RWPE2 (cell line): ENCODE data around the gene FAM118B.
"Not testable (repeated sequence)": the region's sequence is repeated elsewhere in the genome, so short reads cannot be mapped to it uniquely, and the experiment has no call there.

ENCODE experiments used
- ATAC-seq: fragments of 200-7000 bp; cut with Tn5 transposase; 3 replicates; pipeline ENCODE4 v1.9.1; 2021; ENCODE audit warnings: low read depth
- DNase-seq: peaks from one replicate; pipeline ENCODE4 v3.0.0-alpha.2; 2020; ENCODE audit warnings: low spot score
- H3K27ac ChIP-seq: fragments of 450-650 bp; 2 replicates; pipeline ENCODE4 v1.5.1; 2017; ENCODE audit warnings: mild to moderate bottlenecking; ENCODE audit not compliant: poor library complexity, severe bottlenecking
- H3K27me3 ChIP-seq: fragments of 250-450 bp; sonication (Bioruptor Pico); 2 replicates; pipeline ENCODE4 v1.5.1; 2021; ENCODE audit warnings: mild to moderate bottlenecking, moderate library complexity; ENCODE audit not compliant: insufficient read depth, poor library complexity, severe bottlenecking
- H3K36me3 ChIP-seq: fragments of 250-450 bp; sonication (Bioruptor Pico); 2 replicates; pipeline ENCODE4 v1.5.1; 2020; ENCODE audit warnings: low read depth, mild to moderate bottlenecking, moderate library complexity
- H3K4me1 ChIP-seq: fragments of 250-450 bp; sonication (Bioruptor Pico); 2 replicates; pipeline ENCODE4 v1.5.1; 2021; ENCODE audit warnings: mild to moderate bottlenecking, moderate library complexity; ENCODE audit not compliant: insufficient read depth, poor library complexity, severe bottlenecking
- H3K4me3 ChIP-seq: fragments of 250-450 bp; sonication (Bioruptor Pico); 2 replicates; pipeline ENCODE4 v1.5.1; 2021; ENCODE audit warnings: mild to moderate bottlenecking, moderate library complexity; ENCODE audit not compliant: severe bottlenecking
- H3K9me3 ChIP-seq: fragments of 250-450 bp; sonication (Bioruptor Pico); 2 replicates; pipeline ENCODE4 v1.5.1; 2021; ENCODE audit warnings: mild to moderate bottlenecking, moderate library complexity; ENCODE audit not compliant: severe bottlenecking
- TF ChIP-seq, protein P1 (sequence below): fragments of 450-650 bp; IDR thresholded peaks from one replicate; pipeline ENCODE4 v1.5.1; 2017; ENCODE audit warnings: mild to moderate bottlenecking, moderate library complexity; ENCODE audit not compliant: poor library complexity, severe bottlenecking

The FAM118B gene

DNA sequence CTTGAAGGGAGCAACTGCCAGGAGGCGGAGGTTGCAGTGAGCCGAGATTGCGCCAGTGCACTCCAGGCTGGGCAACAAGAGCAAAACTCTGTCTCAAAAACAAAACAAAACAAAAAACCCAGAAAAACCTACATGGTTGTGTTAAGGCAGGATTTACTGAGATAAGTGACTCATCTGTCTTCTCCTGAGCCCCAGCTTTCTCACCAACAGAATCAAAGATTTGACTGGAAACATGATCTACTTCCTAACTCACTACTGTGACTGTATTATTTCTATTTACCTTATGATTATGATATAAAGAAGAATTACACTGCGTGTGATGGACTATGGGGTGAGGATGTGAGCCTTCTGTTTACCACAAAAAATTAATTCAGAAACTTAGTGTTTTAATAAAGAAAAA, 21.8 kb downstream of the FAM118B start:
- no peaks in the 10 kb centered on the region for H3K9me3 ChIP-seq
- no peak for ATAC-seq
- H3K27me3 ChIP-seq, result no peaks in the 10 kb centered on the region
- TF ChIP-seq, protein P1, sequence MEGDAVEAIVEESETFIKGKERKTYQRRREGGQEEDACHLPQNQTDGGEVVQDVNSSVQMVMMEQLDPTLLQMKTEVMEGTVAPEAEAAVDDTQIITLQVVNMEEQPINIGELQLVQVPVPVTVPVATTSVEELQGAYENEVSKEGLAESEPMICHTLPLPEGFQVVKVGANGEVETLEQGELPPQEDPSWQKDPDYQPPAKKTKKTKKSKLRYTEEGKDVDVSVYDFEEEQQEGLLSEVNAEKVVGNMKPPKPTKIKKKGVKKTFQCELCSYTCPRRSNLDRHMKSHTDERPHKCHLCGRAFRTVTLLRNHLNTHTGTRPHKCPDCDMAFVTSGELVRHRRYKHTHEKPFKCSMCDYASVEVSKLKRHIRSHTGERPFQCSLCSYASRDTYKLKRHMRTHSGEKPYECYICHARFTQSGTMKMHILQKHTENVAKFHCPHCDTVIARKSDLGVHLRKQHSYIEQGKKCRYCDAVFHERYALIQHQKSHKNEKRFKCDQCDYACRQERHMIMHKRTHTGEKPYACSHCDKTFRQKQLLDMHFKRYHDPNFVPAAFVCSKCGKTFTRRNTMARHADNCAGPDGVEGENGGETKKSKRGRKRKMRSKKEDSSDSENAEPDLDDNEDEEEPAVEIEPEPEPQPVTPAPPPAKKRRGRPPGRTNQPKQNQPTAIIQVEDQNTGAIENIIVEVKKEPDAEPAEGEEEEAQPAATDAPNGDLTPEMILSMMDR, result no peak
- no peak overlapping the region for H3K27ac ChIP-seq
- no peak overlapping the region for H3K4me3 ChIP-seq
- H3K36me3 ChIP-seq, result peaks cover 19% of the 10 kb centered on the region; the same call in 1 of the 2 replicates
- no peaks in the 10 kb centered on the region for H3K4me1 ChIP-seq
- DNase-seq, result no peak

DNA sequence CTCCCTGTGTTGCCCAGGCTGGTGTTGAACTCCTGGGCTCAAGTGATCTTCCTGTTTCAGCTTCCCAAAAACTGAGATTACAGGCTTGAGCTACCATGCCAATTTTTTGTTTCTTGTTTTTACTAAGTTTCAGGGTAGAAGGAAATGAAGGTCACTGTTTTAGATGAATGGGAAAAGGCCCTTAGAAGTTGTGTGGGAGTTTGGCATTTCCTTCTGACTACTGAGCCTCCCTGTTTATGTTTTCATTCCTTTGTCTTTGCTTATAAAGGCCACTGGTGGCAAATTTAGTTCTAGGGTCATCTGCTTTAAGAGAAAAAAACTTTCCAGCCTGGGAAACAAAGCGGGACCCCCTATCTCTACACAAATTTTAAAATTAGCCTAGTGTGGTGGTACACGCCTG, 35.1 kb downstream of the FAM118B start:
- ATAC-seq (no peak), DNase-seq (no peak)
- H3K27me3 ChIP-seq, result no peaks in the 10 kb centered on the region
- no peak overlapping the region for H3K4me3 ChIP-seq
- H3K4me1 ChIP-seq, result no peaks in the 10 kb centered on the region
- peaks cover 10% of the 10 kb centered on the region for H3K36me3 ChIP-seq
- H3K27ac ChIP-seq, result no peak overlapping the region
- H3K9me3 ChIP-seq, result no peaks in the 10 kb centered on the region
- TF ChIP-seq, protein P1, result no peak

DNA sequence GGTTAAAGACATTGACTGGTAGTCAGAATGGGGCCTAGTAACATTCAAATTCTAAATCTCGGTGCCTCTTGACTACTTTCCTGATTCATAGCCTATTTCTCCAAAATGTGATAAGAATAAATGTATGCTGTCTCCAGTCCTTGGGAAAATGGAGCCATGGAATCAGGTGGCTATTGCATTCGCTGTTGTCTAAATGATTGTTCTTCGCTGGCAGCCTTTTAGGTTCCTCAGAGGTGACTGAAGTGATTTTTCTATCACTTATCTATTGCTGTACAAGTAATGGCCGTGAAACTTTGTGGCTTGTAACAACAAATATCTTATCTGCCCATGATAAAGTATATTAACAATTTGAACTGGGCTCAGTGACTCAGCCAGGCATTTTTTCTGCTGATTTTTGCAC, 41.7 kb downstream of the FAM118B start:
- DNase-seq (no peak), ATAC-seq (no peak)
- TF ChIP-seq, protein P1, result no peak
- no peak overlapping the region for H3K4me3 ChIP-seq
- no peaks in the 10 kb centered on the region for H3K9me3 ChIP-seq
- no peaks in the 10 kb centered on the region for H3K27me3 ChIP-seq
- H3K27ac ChIP-seq, result no peak overlapping the region
- peaks cover 34% of the 10 kb centered on the region for H3K36me3 ChIP-seq
- no peaks in the 10 kb centered on the region for H3K4me1 ChIP-seq

DNA sequence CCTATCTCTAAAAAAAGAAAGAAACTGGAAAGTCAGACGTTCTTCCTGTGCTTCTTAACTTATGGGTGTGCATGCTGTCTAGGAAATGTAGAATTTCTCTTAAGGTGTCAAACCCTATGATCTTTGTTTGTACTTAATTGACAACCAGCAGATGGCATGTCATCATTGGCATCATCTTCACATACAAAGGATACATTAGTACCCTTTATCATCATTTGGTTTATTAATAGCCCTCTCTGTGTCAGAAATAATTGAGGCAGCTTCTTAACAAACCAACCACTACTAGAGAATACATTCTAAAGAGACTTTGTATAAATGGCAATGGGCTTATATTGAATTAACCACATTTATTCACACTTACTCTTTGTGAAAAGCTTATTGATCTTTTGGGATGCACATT, 43.2 kb downstream of the FAM118B start:
- DNase-seq, result no peak
- no peaks in the 10 kb centered on the region for H3K4me1 ChIP-seq
- TF ChIP-seq, protein P1, result no peak
- H3K4me3 ChIP-seq, result no peak overlapping the region
- peaks cover 39% of the 10 kb centered on the region for H3K36me3 ChIP-seq
- H3K27ac ChIP-seq, result no peak overlapping the region
- no peak for ATAC-seq
- no peaks in the 10 kb centered on the region for H3K27me3 ChIP-seq
- no peaks in the 10 kb centered on the region for H3K9me3 ChIP-seq

DNA sequence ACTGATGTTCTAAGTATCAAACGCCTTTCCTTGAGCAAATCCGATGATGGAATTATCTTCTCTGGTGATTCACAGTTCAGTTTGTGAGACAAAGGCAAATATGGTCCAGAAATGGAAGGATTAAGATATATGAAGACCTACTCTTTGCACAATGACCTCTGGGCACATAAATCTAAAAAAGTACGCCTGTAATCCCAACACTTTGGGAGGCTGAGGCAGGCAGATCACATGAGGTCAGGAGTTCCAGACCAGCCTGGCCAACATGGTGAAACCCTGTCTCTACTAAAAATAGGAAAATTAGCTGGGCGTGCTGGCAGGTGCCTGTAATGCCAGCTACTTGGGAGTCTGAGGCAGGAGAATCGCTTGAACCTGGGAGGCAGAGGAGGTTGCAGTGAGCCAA, 43.9 kb downstream of the FAM118B start:
- not testable (repeated sequence) for ATAC-seq, H3K4me3 ChIP-seq, H3K9me3 ChIP-seq, H3K27me3 ChIP-seq, DNase-seq, H3K4me1 ChIP-seq, H3K27ac ChIP-seq
- H3K36me3 ChIP-seq, result peaks cover 43% of the 10 kb centered on the region
